Neural cell (in vitro differentiated cells): Measurements from ENCODE around the gene DCAF16. TPM values are rescaled to one million over a fixed set of nuclear protein-coding genes. Genes with fewer than 3 reads are reported as not detected.

ENCODE experiments used
- H2AFZ ChIP-seq: fragments of 200-600, 300-800 bp; sonication (generic), shearing (Covaris generic); 2 replicates; pipeline ENCODE4 v1.6.0; 2014; ENCODE audit warnings: low read depth, mild to moderate bottlenecking, antibody characterized with exemption, low read length, moderate library complexity
- H3F3A ChIP-seq: fragments of 200-600 bp; shearing (Covaris generic); 2 replicates; pipeline ENCODE4 v1.6.1; 2016; ENCODE audit warnings: mild to moderate bottlenecking, moderate library complexity, mixed read lengths, antibody characterized with exemption, low read length; ENCODE audit not compliant: insufficient read depth, poor library complexity, severe bottlenecking
- H3K27ac ChIP-seq: fragments of 200-600, 300-800 bp; sonication (generic), shearing (Covaris generic); 2 replicates; pipeline ENCODE4 v1.5.1; 2014; ENCODE audit warnings: mild to moderate bottlenecking, low read length, moderate library complexity
- H3K27me3 ChIP-seq: fragments of 300-800, 200-600 bp; sonication (generic), shearing (Covaris generic); 2 replicates; pipeline ENCODE4 v1.6.0; 2014; ENCODE audit warnings: mild to moderate bottlenecking, low read depth, low read length, moderate library complexity; ENCODE audit not compliant: insufficient read depth
- H3K36me3 ChIP-seq: fragments of 300-800, 200-600 bp; sonication (generic), shearing (Covaris generic); 2 replicates; pipeline ENCODE4 v1.5.1; 2014; ENCODE audit warnings: mild to moderate bottlenecking, antibody characterized with exemption, low read length, moderate library complexity; ENCODE audit not compliant: insufficient read depth
- H3K4me2 ChIP-seq: fragments of 300-800, 200-600 bp; sonication (generic), shearing (Covaris generic); 2 replicates; pipeline ENCODE4 v1.6.0; 2014; ENCODE audit warnings: mild to moderate bottlenecking, low read length
- H3K4me3 ChIP-seq: fragments of 300-800, 200-600 bp; sonication (generic), shearing (Covaris generic); 2 replicates; pipeline ENCODE4 v1.5.1; 2014; ENCODE audit warnings: mild to moderate bottlenecking, low read length, moderate library complexity
- H3K79me2 ChIP-seq: fragments of 200-600 bp; shearing (Covaris generic); replicated peaks from 2 replicates; pipeline ENCODE4 v1.6.0; 2014; ENCODE audit warnings: mild to moderate bottlenecking, low read length, moderate library complexity; ENCODE audit not compliant: insufficient read depth
- H3K9ac ChIP-seq: fragments of 300-800, 200-600 bp; sonication (generic), shearing (Covaris generic); 2 replicates; pipeline ENCODE4 v1.6.1; 2016; ENCODE audit warnings: mild to moderate bottlenecking, low read length, mixed read lengths
- H3K9me2 ChIP-seq: fragments of 200-600 bp; shearing (Covaris generic); 2 replicates; pipeline ENCODE4 v1.6.1; 2016; ENCODE audit warnings: mild to moderate bottlenecking, low read length, mixed read lengths; ENCODE audit not compliant: insufficient read depth
- H3K9me3 ChIP-seq: fragments of 200-600, 300-800 bp; sonication (generic), shearing (Covaris generic); 2 replicates; pipeline ENCODE4 v1.6.1; 2016; ENCODE audit warnings: mild to moderate bottlenecking, mixed run types, low read length, moderate library complexity, mixed read lengths
- H4K20me1 ChIP-seq: fragments of 200-600 bp; shearing (Covaris generic); 2 replicates; pipeline ENCODE4 v1.6.1; 2016; ENCODE audit warnings: mild to moderate bottlenecking, mixed run types; ENCODE audit not compliant: insufficient read depth
- EP300 ChIP-seq: fragments of 450-650 bp; conservative IDR thresholded peaks from 2 replicates; pipeline ENCODE4 v1.6.1; 2014; ENCODE audit warnings: antibody characterized with exemption, mild to moderate bottlenecking, moderate library complexity; ENCODE audit not compliant: poor library complexity, severe bottlenecking
- EZH2 ChIP-seq: fragments of 200-600, 300-800 bp; shearing (Covaris generic), sonication (generic); IDR thresholded peaks from 2 replicates; pipeline ENCODE4 v1.6.1; 2014; ENCODE audit warnings: antibody characterized with exemption, low read length, borderline replicate concordance, mild to moderate bottlenecking; ENCODE audit not compliant: insufficient read depth, poor library complexity, severe bottlenecking
- MXI1 ChIP-seq: fragments of 450-650 bp; conservative IDR thresholded peaks from 2 replicates; pipeline ENCODE4 v1.6.1; 2014; ENCODE audit warnings: antibody characterized with exemption, mild to moderate bottlenecking; ENCODE audit not compliant: poor library complexity, severe bottlenecking
- POLR2AphosphoS5 ChIP-seq: IDR thresholded peaks from 2 replicates; pipeline ENCODE4 v1.6.1; 2012
- RAD21 ChIP-seq: fragments of 450-650 bp; conservative IDR thresholded peaks from 2 replicates; pipeline ENCODE4 v1.6.1; 2014; ENCODE audit warnings: antibody characterized with exemption, mild to moderate bottlenecking, moderate library complexity
- SMC3 ChIP-seq: fragments of 450-650 bp; conservative IDR thresholded peaks from 2 replicates; pipeline ENCODE4 v1.6.1; 2014; ENCODE audit warnings: antibody characterized with exemption, mild to moderate bottlenecking, moderate library complexity; ENCODE audit not compliant: poor library complexity
- TAF1 ChIP-seq: IDR thresholded peaks from 2 replicates; pipeline ENCODE4 v1.6.1; 2012; ENCODE audit warnings: low read depth
- polyA plus RNA-seq: library from polyadenylated mRNA; depleted of rRNA; stranded (reverse); fragments of >200 nt; gene quantifications from 2 replicates; pipeline ENCODE4 v1.2.3, GENCODE V29; 2014
- TF ChIP-seq, protein P1 (sequence below): fragments of 450-650 bp; IDR thresholded peaks from 2 replicates; pipeline ENCODE4 v1.5.1; 2014; ENCODE audit warnings: antibody characterized with exemption, mild to moderate bottlenecking, moderate library complexity; ENCODE audit not compliant: poor library complexity, severe bottlenecking
- TF ChIP-seq, protein P2 (sequence below): IDR thresholded peaks from 2 replicates; pipeline ENCODE4 v1.6.1; 2012; ENCODE audit warnings: borderline replicate concordance

The DCAF16 gene
- polyA plus RNA-seq, 1 donor from 2014 or later = 41.3 TPM

DNA sequence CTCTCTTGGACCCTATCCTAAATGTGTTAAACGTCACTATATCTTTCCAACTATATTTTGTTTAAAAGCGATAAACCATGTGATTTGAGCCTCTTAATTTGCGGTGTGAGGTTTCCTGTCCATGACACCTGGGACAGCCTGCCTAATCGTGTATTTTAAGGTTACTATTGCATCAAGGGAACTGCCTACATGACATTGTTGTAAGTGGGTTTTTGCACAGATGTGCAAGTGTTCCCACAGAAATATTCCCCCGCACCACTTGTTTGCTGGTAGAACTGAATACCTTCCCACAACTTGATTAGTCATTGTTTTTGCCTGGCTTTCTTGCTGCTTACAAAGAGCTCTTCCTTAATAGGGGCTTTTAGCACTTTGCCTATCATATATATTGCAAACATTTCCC lies 24.0 kb downstream of the DCAF16 start:
- Histone ChIP-seq H3K79me2 (no peaks in the 10 kb centered on the region), H4K20me1 (no peaks in the 10 kb centered on the region), H2AFZ (no peak overlapping the region), H3K4me3 (no peak overlapping the region), H3K9me3 (no peaks in the 10 kb centered on the region), H3K27me3 (peaks cover 12% of the 10 kb centered on the region), H3K4me2 (no peak overlapping the region), H3K27ac (no peak overlapping the region), H3K36me3 (no peaks in the 10 kb centered on the region), H3K9ac (no peak overlapping the region), H3K9me2 (no peaks in the 10 kb centered on the region), H3F3A (no peaks in the 10 kb centered on the region)
- TF ChIP-seq EP300 (no peak), EZH2 (no peak), POLR2AphosphoS5 (no peak), TAF1 (no peak), MXI1 (no peak), RAD21 (no peak), SMC3 (no peak)
- TF ChIP-seq, protein P1, sequence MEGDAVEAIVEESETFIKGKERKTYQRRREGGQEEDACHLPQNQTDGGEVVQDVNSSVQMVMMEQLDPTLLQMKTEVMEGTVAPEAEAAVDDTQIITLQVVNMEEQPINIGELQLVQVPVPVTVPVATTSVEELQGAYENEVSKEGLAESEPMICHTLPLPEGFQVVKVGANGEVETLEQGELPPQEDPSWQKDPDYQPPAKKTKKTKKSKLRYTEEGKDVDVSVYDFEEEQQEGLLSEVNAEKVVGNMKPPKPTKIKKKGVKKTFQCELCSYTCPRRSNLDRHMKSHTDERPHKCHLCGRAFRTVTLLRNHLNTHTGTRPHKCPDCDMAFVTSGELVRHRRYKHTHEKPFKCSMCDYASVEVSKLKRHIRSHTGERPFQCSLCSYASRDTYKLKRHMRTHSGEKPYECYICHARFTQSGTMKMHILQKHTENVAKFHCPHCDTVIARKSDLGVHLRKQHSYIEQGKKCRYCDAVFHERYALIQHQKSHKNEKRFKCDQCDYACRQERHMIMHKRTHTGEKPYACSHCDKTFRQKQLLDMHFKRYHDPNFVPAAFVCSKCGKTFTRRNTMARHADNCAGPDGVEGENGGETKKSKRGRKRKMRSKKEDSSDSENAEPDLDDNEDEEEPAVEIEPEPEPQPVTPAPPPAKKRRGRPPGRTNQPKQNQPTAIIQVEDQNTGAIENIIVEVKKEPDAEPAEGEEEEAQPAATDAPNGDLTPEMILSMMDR = no peak
- TF ChIP-seq, protein P2, sequence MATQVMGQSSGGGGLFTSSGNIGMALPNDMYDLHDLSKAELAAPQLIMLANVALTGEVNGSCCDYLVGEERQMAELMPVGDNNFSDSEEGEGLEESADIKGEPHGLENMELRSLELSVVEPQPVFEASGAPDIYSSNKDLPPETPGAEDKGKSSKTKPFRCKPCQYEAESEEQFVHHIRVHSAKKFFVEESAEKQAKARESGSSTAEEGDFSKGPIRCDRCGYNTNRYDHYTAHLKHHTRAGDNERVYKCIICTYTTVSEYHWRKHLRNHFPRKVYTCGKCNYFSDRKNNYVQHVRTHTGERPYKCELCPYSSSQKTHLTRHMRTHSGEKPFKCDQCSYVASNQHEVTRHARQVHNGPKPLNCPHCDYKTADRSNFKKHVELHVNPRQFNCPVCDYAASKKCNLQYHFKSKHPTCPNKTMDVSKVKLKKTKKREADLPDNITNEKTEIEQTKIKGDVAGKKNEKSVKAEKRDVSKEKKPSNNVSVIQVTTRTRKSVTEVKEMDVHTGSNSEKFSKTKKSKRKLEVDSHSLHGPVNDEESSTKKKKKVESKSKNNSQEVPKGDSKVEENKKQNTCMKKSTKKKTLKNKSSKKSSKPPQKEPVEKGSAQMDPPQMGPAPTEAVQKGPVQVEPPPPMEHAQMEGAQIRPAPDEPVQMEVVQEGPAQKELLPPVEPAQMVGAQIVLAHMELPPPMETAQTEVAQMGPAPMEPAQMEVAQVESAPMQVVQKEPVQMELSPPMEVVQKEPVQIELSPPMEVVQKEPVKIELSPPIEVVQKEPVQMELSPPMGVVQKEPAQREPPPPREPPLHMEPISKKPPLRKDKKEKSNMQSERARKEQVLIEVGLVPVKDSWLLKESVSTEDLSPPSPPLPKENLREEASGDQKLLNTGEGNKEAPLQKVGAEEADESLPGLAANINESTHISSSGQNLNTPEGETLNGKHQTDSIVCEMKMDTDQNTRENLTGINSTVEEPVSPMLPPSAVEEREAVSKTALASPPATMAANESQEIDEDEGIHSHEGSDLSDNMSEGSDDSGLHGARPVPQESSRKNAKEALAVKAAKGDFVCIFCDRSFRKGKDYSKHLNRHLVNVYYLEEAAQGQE = no peak

DNA sequence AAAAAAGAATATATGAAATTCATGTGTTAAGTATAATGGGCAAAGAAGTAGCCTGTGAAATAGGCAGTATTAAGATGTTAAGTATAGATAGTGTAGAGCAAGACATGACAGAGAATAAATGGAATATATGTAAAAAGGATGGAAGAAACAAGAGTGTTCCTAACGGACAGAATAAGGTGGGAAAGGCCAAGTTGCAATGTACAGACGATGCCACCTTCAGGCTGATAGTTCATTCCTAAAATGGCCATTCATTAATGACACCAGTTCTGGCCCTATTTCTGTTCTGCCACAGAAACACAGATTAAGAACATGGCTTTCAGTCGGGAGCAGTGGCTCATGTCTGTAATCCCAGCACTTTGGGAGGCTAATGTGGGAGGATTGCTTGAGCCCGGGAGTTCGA lies 24.7 kb downstream of the DCAF16 start:
- Histone ChIP-seq H3K36me3 (no peaks in the 10 kb centered on the region), H3K27ac (no peak overlapping the region), H3K79me2 (no peaks in the 10 kb centered on the region), H3K27me3 (peaks cover 20% of the 10 kb centered on the region), H3K9me2 (no peaks in the 10 kb centered on the region), H2AFZ (no peak overlapping the region), H4K20me1 (no peaks in the 10 kb centered on the region), H3K4me3 (no peak overlapping the region), H3K4me2 (no peak overlapping the region), H3K9me3 (no peaks in the 10 kb centered on the region), H3K9ac (no peak overlapping the region), H3F3A (no peaks in the 10 kb centered on the region)
- peak; percentile 51 for TF ChIP-seq SMC3
- TF ChIP-seq, protein P1 = peak; percentile 50
- peak; percentile 60 for TF ChIP-seq RAD21
- no peak for TF ChIP-seq POLR2AphosphoS5
